ENCODE data around the gene TMEM86B.

TMEM86B gene

GRCh38 chr19:55246462-55247451 lies 18.2 kb upstream of the TMEM86B start:
- DNase-seq (ENCODE audit: extremely low read depth, insufficient read length) = no peak
- no peak overlapping the region for H3K4me3 ChIP-seq (replicated peaks; ENCODE audit: low read depth, low read length)
- H3K27me3 ChIP-seq (replicated peaks; ENCODE audit: control insufficient read depth, insufficient read depth, low read length) = no peaks in the 10 kb centered on the region
- TF ChIP-seq CTCF (IDR thresholded peaks at IDR 0.05; ENCODE audit: insufficient read depth, low read length, poor library complexity, severe bottlenecking) = no peak
- peaks cover 52% of the 10 kb centered on the region for H3K36me3 ChIP-seq (ENCODE audit: control insufficient read depth, insufficient read depth, low read length)

GRCh38 chr19:55245236-55245904 lies 16.8 kb upstream of the TMEM86B start:
- DNase-seq (ENCODE audit: extremely low read depth, insufficient read length) = no peak
- Histone ChIP-seq H3K4me3 (replicated peaks; ENCODE audit: low read depth, low read length) (no peak overlapping the region), H3K36me3 (ENCODE audit: control insufficient read depth, insufficient read depth, low read length) (peaks cover 64% of the 10 kb centered on the region), H3K27me3 (replicated peaks; ENCODE audit: control insufficient read depth, insufficient read depth, low read length) (no peaks in the 10 kb centered on the region)
- no peak for TF ChIP-seq CTCF (IDR thresholded peaks at IDR 0.05; ENCODE audit: insufficient read depth, low read length, poor library complexity, severe bottlenecking)

GRCh38 chr19:55244004-55244680 lies 15.6 kb upstream of the TMEM86B start:
- no peak for DNase-seq (ENCODE audit: extremely low read depth, insufficient read length)
- Histone ChIP-seq H3K4me3 (replicated peaks; ENCODE audit: low read depth, low read length) (no peak overlapping the region), H3K27me3 (replicated peaks; ENCODE audit: control insufficient read depth, insufficient read depth, low read length) (no peaks in the 10 kb centered on the region), H3K36me3 (ENCODE audit: control insufficient read depth, insufficient read depth, low read length) (peaks cover 71% of the 10 kb centered on the region)
- TF ChIP-seq CTCF (IDR thresholded peaks at IDR 0.05; ENCODE audit: insufficient read depth, low read length, poor library complexity, severe bottlenecking) = no peak

- Histone ChIP-seq H3K4me3 (replicated peaks; ENCODE audit: low read depth, low read length) (no peak overlapping the region), H3K36me3 (ENCODE audit: control insufficient read depth, insufficient read depth, low read length) (peaks cover 71% of the 10 kb centered on the region), H3K27me3 (replicated peaks; ENCODE audit: control insufficient read depth, insufficient read depth, low read length) (no peaks in the 10 kb centered on the region)
- TF ChIP-seq CTCF (IDR thresholded peaks at IDR 0.05; ENCODE audit: insufficient read depth, low read length, poor library complexity, severe bottlenecking) = no peak
- DNase-seq (ENCODE audit: extremely low read depth, insufficient read length) = no peak
Observed at GRCh38 chr19:55242517-55242916, 14.0 kb upstream of the TMEM86B start.

GRCh38 chr19:55241935-55242464 lies 13.4 kb upstream of the TMEM86B start:
- DNase-seq (ENCODE audit: extremely low read depth, insufficient read length) = no peak
- H3K36me3 ChIP-seq (ENCODE audit: control insufficient read depth, insufficient read depth, low read length) = peaks cover 70% of the 10 kb centered on the region
- TF ChIP-seq CTCF (IDR thresholded peaks at IDR 0.05; ENCODE audit: insufficient read depth, low read length, poor library complexity, severe bottlenecking) = no peak
- no peak overlapping the region for H3K4me3 ChIP-seq (replicated peaks; ENCODE audit: low read depth, low read length)
- no peaks in the 10 kb centered on the region for H3K27me3 ChIP-seq (replicated peaks; ENCODE audit: control insufficient read depth, insufficient read depth, low read length)
